Measurements from ENCODE around the gene PRDM15. TPM values are rescaled to one million over a fixed set of nuclear protein-coding genes. Genes with fewer than 3 reads are reported as not detected.

PRDM15 gene
- total RNA-seq, 1 experiment from 2014 or later: 9.8 TPM

GRCh38 chr21:41897700-41898099, 18.6 kb upstream of the PRDM15 start:
- H3K36me3 ChIP-seq (ENCODE audit: control insufficient read depth in 1 of 2, insufficient read depth in 2 of 2, low read length in 2 of 2): peaks cover 0 to 11% of the 10 kb centered on the region in 2 experiments; a peak in 1 of 4 replicates
- POLR2A ChIA-PET: no interaction called here

More at GRCh38 chr21:41897700-41898099, 18.6 kb upstream of the PRDM15 start:
- Histone ChIP-seq H3K79me2 (ENCODE audit: insufficient read depth, low read length) (no peaks in the 10 kb centered on the region), H3K4me3 (replicated peaks in 1 of 2; ENCODE audit: low read depth in 1 of 2, low read length in 2 of 2) (no peak overlapping the region), H3K4me1 (ENCODE audit: control insufficient read depth in 1 of 2, insufficient read depth in 2 of 2, low read length in 2 of 2) (peaks cover 0 to 6% of the 10 kb centered on the region in 2 experiments; a peak in 1 of 4 replicates), H3K27me3 (ENCODE audit: insufficient read depth, low read length) (no peaks in the 10 kb centered on the region), H3K4me2 (ENCODE audit: low read length) (no peak overlapping the region), H3K9ac (ENCODE audit: low read length) (no peak overlapping the region), H4K20me1 (ENCODE audit: insufficient read depth) (no peaks in the 10 kb centered on the region), H3K9me2 (ENCODE audit: insufficient read depth) (no peaks in the 10 kb centered on the region), H2AFZ (ENCODE audit: low read depth, low read length, poor library complexity, severe bottlenecking) (no peak overlapping the region), H3K27ac (ENCODE audit: low read depth, low read length) (no peak overlapping the region), H3K9me3 (ENCODE audit: control insufficient read depth in 1 of 2, insufficient read depth in 1 of 2, low read depth in 1 of 2, low read length in 2 of 2) (no peaks in the 10 kb centered on the region)
- intact Hi-C loops (cut with micrococcal nuclease): no loop called here
- no peak; the same call in 1 of the 2 replicates for ATAC-seq
- no peak for DNase-seq (ENCODE audit: low read depth, low spot score)
- ChIA-PET RAD21 (ENCODE audit: low non-redundant PET in 1 of 2, low total read pairs in 2 of 2, uncharacterized antibody in 2 of 2, unreplicated experiment in 2 of 2) (no interaction called here), CTCF (no interaction called here)
- no TSS peak for BruUV-seq (replicated peaks)
- no peak for TF ChIP-seq JUND (IDR thresholded peaks at IDR 0.05)
- no peak for TF ChIP-seq EGR1 (IDR thresholded peaks at IDR 0.05; ENCODE audit: low read depth)
- TF ChIP-seq FOSL1 (IDR thresholded peaks at IDR 0.05; ENCODE audit: low read depth): no peak
- TF ChIP-seq RAD21 (IDR thresholded peaks at IDR 0.05; ENCODE audit: low read depth): no peak
- no peak for TF ChIP-seq CEBPB (IDR thresholded peaks at IDR 0.05; ENCODE audit: low read depth)
- TF ChIP-seq CTCF (IDR thresholded peaks at IDR 0.05 in 2 of 3, conservative IDR thresholded peaks at IDR 0.05 in 1 of 3; ENCODE audit: borderline replicate concordance in 1 of 3, insufficient read depth in 1 of 3, low read depth in 2 of 3, low read length in 2 of 3): no peak
- TF ChIP-seq CBX3 (IDR thresholded peaks at IDR 0.05; ENCODE audit: low read depth): no peak
- TF ChIP-seq YY1 (IDR thresholded peaks at IDR 0.05; ENCODE audit: extremely low read depth, insufficient replicate concordance, low read depth, low read length): no peak
- TF ChIP-seq SIN3A (IDR thresholded peaks at IDR 0.05; ENCODE audit: low read depth): no peak
- no peak for TF ChIP-seq POLR2AphosphoS5 (IDR thresholded peaks at IDR 0.05; ENCODE audit: low read depth, low read length)
- TF ChIP-seq TCF7L2 (IDR thresholded peaks at IDR 0.05; ENCODE audit: borderline replicate concordance, extremely low read depth, insufficient read depth, insufficient read length): no peak
- no peak for TF ChIP-seq EZH2phosphoT487 (IDR thresholded peaks at IDR 0.05; ENCODE audit: borderline replicate concordance)
- TF ChIP-seq ZNF274 (IDR thresholded peaks at IDR 0.05; ENCODE audit: low read depth, low read length): no peak
